HepG2 (cell line): ENCODE measurements around the gene TSC22D1. TPM values are rescaled to one million over a fixed set of nuclear protein-coding genes. Genes with fewer than 3 reads are reported as not detected.

Experiments used
- ATAC-seq: fragments of 200-7000 bp; cut with Tn5 transposase; 3 replicates; pipeline ENCODE4 v1.9.1; 2020; ENCODE audit warnings: mild to moderate bottlenecking, moderate library complexity
- BruUV-seq: library from RNA; stranded (reverse); fragments of 400-500 nt; replicated peaks from 2 replicates; lab custom pipeline; 2021; lab: Mats Ljungman, UMichigan
- CTCF ChIA-PET: fragments of 300-600 bp; formaldehyde crosslinking; extraction: SDS; loops from one replicate; lab custom pipeline; 2021; ENCODE audit warnings: low total read pairs, inconsistent platforms, low intra/inter-chr PET ratio; lab: Yijun Ruan, JAX
- POLR2A ChIA-PET: fragments of 350-600 bp; sonication (Branson Sonifier 250); formaldehyde crosslinking; loops from one replicate; lab custom pipeline; 2020; ENCODE audit warnings: antibody characterized with exemption, inconsistent platforms; lab: Yijun Ruan, JAX
- DNase-seq: peaks from one replicate; pipeline ENCODE4 v3.0.0-alpha.2; 2015; ENCODE audit warnings: low spot score
- FAIRE-seq: peaks from 3 replicates; lab custom pipeline; 2011; peaks lifted over from hg19 to GRCh38; lab: Jason Lieb, UNC
- H2AFZ ChIP-seq: one replicate; pipeline ENCODE4 v1.6.1; 2011; ENCODE audit warnings: low read length, inconsistent platforms
- H3K27ac ChIP-seq: fragments of 300-600 bp; 3 replicates; pipeline ENCODE4 v1.8.0; 2011; ENCODE audit warnings: mixed run types, mild to moderate bottlenecking, mixed read lengths, low read length, inconsistent platforms; ENCODE audit not compliant: insufficient read depth; ENCODE audit errors: extremely low read length
- H3K27me3 ChIP-seq, 2 experiments: fragments of 200-600 bp in 1 of 2; 2 replicates in 1 of 2; 3 replicates in 1 of 2; pipeline versions ENCODE4 v1.6.0 to v1.8.0; 2011; ENCODE audit warnings: low read length in 2 of 2, mild to moderate bottlenecking in 2 of 2, moderate library complexity in 2 of 2, inconsistent platforms in 1 of 2; ENCODE audit not compliant: insufficient read depth in 2 of 2, control insufficient read depth in 1 of 2
- H3K36me3 ChIP-seq, 2 experiments: fragments of 200-600 bp in 1 of 2; replicated peaks in 1 of 2; 2 replicates in 1 of 2; 3 replicates in 1 of 2; pipeline versions ENCODE4 v1.5.1 to v1.8.0; 2011; ENCODE audit warnings: low read length in 2 of 2, inconsistent platforms in 1 of 2; ENCODE audit not compliant: insufficient read depth in 2 of 2, control insufficient read depth in 1 of 2
- H3K4me1 ChIP-seq: 2 replicates; pipeline ENCODE4 v1.5.1; 2012; ENCODE audit warnings: low read length, inconsistent platforms; ENCODE audit not compliant: insufficient read depth
- H3K4me2 ChIP-seq: 2 replicates; pipeline ENCODE4 v1.6.0; 2011; ENCODE audit warnings: low read depth, low read length, inconsistent platforms
- H3K4me3 ChIP-seq, 3 experiments: fragments of 200-600 bp in 1 of 3; sonication (generic), shearing (Covaris generic) in 1 of 3; replicated peaks in 1 of 3; 2 replicates each; pipeline ENCODE4 v1.5.1; 2011 to 2016; ENCODE audit warnings: low read length in 3 of 3, inconsistent platforms in 2 of 3, low read depth in 2 of 3, mild to moderate bottlenecking in 2 of 3, control low read depth in 1 of 3, mixed read lengths in 1 of 3; ENCODE audit not compliant: insufficient read depth in 1 of 3
- H3K79me2 ChIP-seq: one replicate; pipeline ENCODE4 v1.6.1; 2011; ENCODE audit warnings: low read length, inconsistent platforms; ENCODE audit not compliant: insufficient read depth
- H3K9ac ChIP-seq: 2 replicates; pipeline ENCODE4 v1.6.0; 2011; ENCODE audit warnings: mild to moderate bottlenecking, low read depth, low read length, inconsistent platforms; ENCODE audit not compliant: insufficient read depth
- H3K9me3 ChIP-seq: 2 replicates; pipeline ENCODE4 v1.5.1; 2012; ENCODE audit warnings: mild to moderate bottlenecking, low read length
- H4K20me1 ChIP-seq: 2 replicates; pipeline ENCODE4 v1.6.0; 2011; ENCODE audit warnings: inconsistent platforms, mild to moderate bottlenecking, low read length, moderate library complexity; ENCODE audit not compliant: insufficient read depth
- HNF4A ChIP-seq: sonication (generic); formaldehyde crosslinking; IDR thresholded peaks from 2 replicates; pipeline ENCODE4 v1.4.0; 2020; ENCODE audit warnings: missing genetic modification reagents
- MTF2 ChIP-seq: sonication (generic); formaldehyde crosslinking; IDR thresholded peaks from 2 replicates; pipeline ENCODE4 v1.5.0; 2020; ENCODE audit warnings: missing genetic modification reagents, borderline replicate concordance
- PHF21A ChIP-seq: sonication (generic); formaldehyde crosslinking; IDR thresholded peaks from 2 replicates; pipeline ENCODE4 v1.5.0; 2020; ENCODE audit warnings: mild to moderate bottlenecking, missing genetic modification reagents
- ZBTB8A ChIP-seq: sonication (generic); formaldehyde crosslinking; IDR thresholded peaks from 2 replicates; pipeline ENCODE4 v1.4.0; 2020; ENCODE audit warnings: mild to moderate bottlenecking, low read depth, missing genetic modification reagents, borderline replicate concordance
- ZNF263 ChIP-seq: sonication (generic); formaldehyde crosslinking; IDR thresholded peaks from 2 replicates; pipeline ENCODE4 v1.4.0; 2020; ENCODE audit warnings: missing genetic modification reagents
- WGBS: methylation state at CpG from one replicate; pipeline ENCODE4 v1.1.6; 2017; ENCODE audit warnings: low lambda C conversion rate; 5-methylcytosine and 5-hydroxymethylcytosine counted together
- in situ Hi-C: cut with HindIII; loops from 2 replicates; pipeline ENCODE4 v1.10.0; 2017; ENCODE audit warnings: low pct_unique_long_range_greater_than_20kb; ENCODE audit not compliant: extremely low pct_ligation_motif_present
- intact Hi-C: fragments of 100-400 bp; cut with micrococcal nuclease; formaldehyde crosslinking; loops from one replicate; pipeline ENCODE4 v1.10.0; 2022; ENCODE audit not compliant: unreplicated experiment
- polyA plus RNA-seq, 8 experiments: library from polyadenylated mRNA; depleted of rRNA in 3 of 8; stranded (reverse) in 7 of 8; unstranded in 1 of 8; fragments of >200 nt; fragmentation: Illumina TruSeq in 4 of 8; extraction: Trizol in 4 of 8; gene quantifications; 2 replicates each; pipeline versions ENCODE4 v1.2.1 to v1.2.3, GENCODE V29; 2011 to 2016; ENCODE audit warnings: low read depth in 4 of 8, missing spikeins in 1 of 8, mixed read lengths in 1 of 8; ENCODE audit not compliant: insufficient read depth in 1 of 8
- total RNA-seq, 5 experiments: library from RNA; depleted of rRNA; stranded (reverse); fragments of >200 nt; fragmentation: Illumina TruSeq; extraction: Trizol; gene quantifications; 2 replicates each; pipeline ENCODE4 v1.2.3, GENCODE V29; 2016; ENCODE audit warnings: low read depth in 1 of 5

Gene TSC22D1
- total and polyA plus RNA-seq, 2 of the 13 experiments (the other 11 are each of a cell fraction or from before 2014, with no cell fraction given) = 18.4 to 35.7 TPM

DNA sequence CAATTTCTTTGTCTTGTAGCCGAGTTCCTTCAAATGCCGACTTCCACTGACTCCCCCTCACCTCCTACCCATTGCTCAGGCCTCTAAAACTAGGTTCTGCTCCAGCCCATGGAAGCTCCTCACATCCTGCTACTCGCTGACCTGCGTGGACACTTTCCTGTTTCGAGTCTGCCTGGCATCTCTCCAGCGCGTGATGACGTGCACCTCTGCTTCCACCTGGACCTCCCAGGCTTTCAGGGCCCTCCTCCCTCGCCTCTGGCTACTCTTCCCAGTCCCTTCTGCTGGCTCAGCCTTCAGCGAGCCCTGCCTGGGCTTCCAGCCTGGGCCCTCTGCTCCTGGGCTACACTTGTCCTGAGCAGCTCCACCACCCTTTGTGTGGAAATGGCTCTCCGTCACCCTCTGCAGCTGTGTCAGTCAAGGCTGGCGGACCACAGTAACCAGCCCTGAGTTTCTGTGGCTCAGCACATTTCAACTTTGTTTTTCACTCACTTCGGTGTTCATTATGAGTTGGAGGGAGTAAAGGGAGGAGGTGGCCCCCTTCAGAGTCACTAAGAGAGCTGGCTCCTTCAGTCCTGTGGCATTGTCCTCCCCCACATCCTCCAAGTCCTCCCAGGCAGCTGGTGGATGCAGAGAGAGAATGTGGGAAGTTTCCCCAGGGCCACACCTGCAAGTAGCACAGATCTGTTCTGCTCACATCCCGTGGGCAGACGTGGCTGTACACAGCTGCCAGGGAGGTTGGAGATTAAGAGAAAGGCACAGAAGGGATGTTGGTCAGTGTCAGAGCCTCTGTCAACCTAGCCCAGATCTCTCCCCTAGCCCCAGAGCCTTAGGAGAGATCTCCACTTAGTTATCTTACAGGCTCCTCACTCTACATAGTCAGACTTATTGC, 153.1 kb downstream of the TSC22D1 start:
- Histone ChIP-seq H3K36me3 (no peaks in the 10 kb centered on the region), H3K4me2 (peak overlapping the region; percentile 13; the same call in 1 of the 2 replicates), H3K4me1 (peaks cover 27% of the 10 kb centered on the region), H4K20me1 (no peaks in the 10 kb centered on the region), H3K9me3 (no peaks in the 10 kb centered on the region), H3K27ac (no peak overlapping the region), H3K9ac (no peak overlapping the region), H2AFZ (no peak overlapping the region), H3K79me2 (no peaks in the 10 kb centered on the region), H3K4me3 (0 out of 6 replicates have a peak overlapping the region, but pooled peaks of 1 of the 3 experiments have one; percentile 4), H3K27me3 (peaks cover 1 to 6% of the 10 kb centered on the region in 2 experiments; a peak in 3 of 5 replicates)
- TF ChIP-seq ZNF263 (0 out of 2 replicates have a peak, but pooled peaks have one; percentile 13), PHF21A (CRISPR knock-in tag) (no peak), ZBTB8A (CRISPR knock-in tag) (no peak)
- WGBS = 44% methylated on average over 15 of the region's 15 CpGs
- BruUV-seq = no TSS peak
- no peak for DNase-seq
- POLR2A ChIA-PET = interaction anchor here (0.8 to 1.1 kb wide), 2 partner anchors 12 to 14 kb away, joined by 3 to 5 read pairs; no protein-coding TSS in a partner anchor
- CTCF ChIA-PET = no interaction called here
- intact Hi-C loops (no loop called here), in situ Hi-C loops (no loop called here)
- no peak for FAIRE-seq
- ATAC-seq = peak; percentile 77

DNA sequence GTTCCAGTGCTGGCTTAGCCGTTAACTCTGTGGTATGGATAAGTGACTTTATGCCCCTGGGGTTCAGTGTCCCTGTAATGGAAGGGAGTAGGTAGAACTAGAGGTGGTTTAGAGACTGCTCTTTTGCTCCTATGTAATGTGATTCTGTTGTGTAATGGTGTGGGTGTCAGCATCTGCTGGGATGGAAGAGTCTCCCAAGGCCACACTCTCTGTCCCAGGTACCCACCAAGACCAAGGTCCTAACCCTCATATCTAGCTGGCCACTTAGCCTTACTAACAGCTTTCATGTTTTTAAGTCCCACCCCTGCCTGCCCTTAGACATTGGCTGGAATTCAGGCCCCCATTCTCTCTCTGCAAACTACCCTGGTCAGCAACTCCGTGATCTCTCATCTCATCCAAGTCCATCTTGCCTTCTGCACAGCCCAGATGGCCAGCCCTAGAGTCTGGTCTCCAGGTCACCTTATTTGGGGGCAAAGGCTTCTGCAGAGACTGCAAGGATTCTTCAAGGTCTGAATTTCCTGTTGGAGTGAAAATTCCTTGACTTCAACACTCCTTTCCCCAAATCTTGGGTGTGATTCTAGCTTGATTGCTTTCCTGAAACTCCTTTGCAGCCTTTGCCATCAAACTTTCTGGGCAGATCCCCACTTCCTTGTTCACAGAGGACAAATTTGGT, 154.1 kb downstream of the TSC22D1 start:
- peaks cover 35% of the 10 kb centered on the region for H3K4me1 ChIP-seq
- POLR2A ChIA-PET = no interaction called here

More for the DNA sequence above, 154.1 kb downstream of the TSC22D1 start:
- 33% methylated on average over 2 of the region's 2 CpGs for WGBS
- DNase-seq (no peak), ATAC-seq (peak; percentile 59), FAIRE-seq (peak; percentile 30)
- no TSS peak for BruUV-seq
- Histone ChIP-seq H3K36me3 (no peaks in the 10 kb centered on the region), H3K9ac (no peak overlapping the region), H3K27me3 (peaks cover 1 to 6% of the 10 kb centered on the region in 2 experiments; a peak in 3 of 5 replicates), H3K27ac (no peak overlapping the region), H3K9me3 (no peaks in the 10 kb centered on the region), H3K79me2 (no peaks in the 10 kb centered on the region), H2AFZ (no peak overlapping the region), H3K4me2 (no peak overlapping the region), H4K20me1 (no peaks in the 10 kb centered on the region), H3K4me3 (no peak overlapping the region)
- intact Hi-C loops = no loop called here
- CTCF ChIA-PET = no interaction called here
- peak; percentile 26; the same call in 1 of the 2 replicates for TF ChIP-seq HNF4A (CRISPR knock-in tag)
- no peak for TF ChIP-seq MTF2 (CRISPR knock-in tag)
- in situ Hi-C loops = no loop called here
